Airway epithelial cell (primary cell): Measurements from ENCODE around the gene DAPL1. TPM values are rescaled to one million over a fixed set of nuclear protein-coding genes. Genes with fewer than 3 reads are reported as not detected.

Experiments used
- total RNA-seq: library from RNA; depleted of rRNA; stranded (reverse); fragments of >200 nt; gene quantifications from 2 replicates; pipeline ENCODE4 v1.2.3, GENCODE V29; 2015

DAPL1 gene, protein sequence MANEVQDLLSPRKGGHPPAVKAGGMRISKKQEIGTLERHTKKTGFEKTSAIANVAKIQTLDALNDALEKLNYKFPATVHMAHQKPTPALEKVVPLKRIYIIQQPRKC
- total RNA-seq: 2.5 and 11.3 TPM in 2 replicates

DNA sequence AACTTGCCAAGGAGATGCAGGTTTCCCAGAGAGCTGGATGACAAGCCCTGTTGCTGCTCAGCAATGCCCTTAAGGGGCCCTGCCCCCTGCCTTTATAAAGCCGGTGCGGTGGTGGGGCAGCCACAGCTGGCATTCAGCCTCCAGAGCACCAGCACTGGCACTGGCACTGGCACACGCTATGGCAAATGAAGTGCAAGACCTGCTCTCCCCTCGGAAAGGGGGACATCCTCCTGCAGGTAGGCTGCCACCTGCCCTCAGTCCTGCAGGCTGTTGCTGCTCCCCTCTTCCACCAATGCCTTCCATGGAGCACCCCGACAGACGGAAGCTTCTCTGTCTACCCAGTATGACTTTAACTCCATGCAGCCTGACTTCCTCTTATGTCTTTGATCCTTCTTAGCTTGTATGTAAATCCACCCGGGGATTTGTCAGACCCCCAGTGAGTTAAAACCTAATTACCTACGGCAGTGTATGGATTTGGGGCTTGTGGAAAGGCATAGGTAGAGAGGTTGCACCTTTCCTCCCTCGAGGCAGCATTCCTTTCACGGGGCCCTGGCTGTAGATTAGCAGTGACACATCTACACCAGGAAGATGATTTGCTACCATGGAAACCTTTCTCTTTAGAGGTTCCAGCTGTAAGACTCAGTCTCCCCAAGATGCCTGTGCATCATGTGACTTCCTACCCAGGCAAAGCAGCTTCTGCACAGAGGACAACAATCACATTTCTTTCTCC, at the start of gene DAPL1:
Gene DAPL1 (plus strand): TSS at position 123 of the 730 bp plus-strand sequence. CDS start 56 bp downstream, at position 179.

Other genes starting within 250 kb of the DAPL1 start
- gene TANC1, start 173.3 kb downstream of the DAPL1 start, total RNA-seq: 34.1 and 43.0 TPM in 2 replicates